Measurements from ENCODE around the gene C6orf132.

GRCh38 chr6:42155293-42155692 is 12.9 kb upstream of the C6orf132 start:
- no peak for TF ChIP-seq POLR2A (IDR thresholded peaks at IDR 0.05)
- no peak for TF ChIP-seq EP300 (IDR thresholded peaks at IDR 0.05)
